Kidney tubule cell (primary cell): ENCODE results near the gene JDP2.

Experiments
- DNase-seq: peaks from one replicate; pipeline ENCODE4 v3.0.0-alpha.2; 2018; ENCODE audit warnings: low spot score

Gene JDP2

GRCh38 chr14:75484711-75485429, 57.0 kb downstream of the JDP2 start:
- DNase-seq = peak; percentile 79

GRCh38 chr14:75486318-75486717, 58.5 kb downstream of the JDP2 start:
- no peak for DNase-seq

- peak; percentile 91 for DNase-seq
Measured at GRCh38 chr14:75487155-75487671, 59.4 kb downstream of the JDP2 start.

- DNase-seq = no peak
Measured at GRCh38 chr14:75489480-75489837, 61.6 kb downstream of the JDP2 start.

- DNase-seq = no peak
Measured at GRCh38 chr14:75491376-75491978, 63.7 kb downstream of the JDP2 start.

- no peak for DNase-seq
Measured at GRCh38 chr14:75492832-75493591, 65.2 kb downstream of the JDP2 start.

GRCh38 chr14:75493592-75494087, 65.8 kb downstream of the JDP2 start:
- no peak for DNase-seq

- peak; percentile 61 for DNase-seq
Measured at GRCh38 chr14:75494896-75495295, 67.1 kb downstream of the JDP2 start.

- no peak for DNase-seq
Measured at GRCh38 chr14:75495399-75495798, 67.6 kb downstream of the JDP2 start.

GRCh38 chr14:75495882-75496281, 68.1 kb downstream of the JDP2 start:
- DNase-seq = no peak

GRCh38 chr14:75496755-75497154, 68.9 kb downstream of the JDP2 start:
- DNase-seq = no peak

GRCh38 chr14:75497191-75497590, 69.4 kb downstream of the JDP2 start:
- no peak for DNase-seq

GRCh38 chr14:75497701-75498100, 69.9 kb downstream of the JDP2 start:
- no peak for DNase-seq

- no peak for DNase-seq
Measured at GRCh38 chr14:75499084-75499875, 71.5 kb downstream of the JDP2 start.

- no peak for DNase-seq
Measured at GRCh38 chr14:75501080-75501479, 73.3 kb downstream of the JDP2 start.

GRCh38 chr14:75504411-75504810, 76.6 kb downstream of the JDP2 start:
- DNase-seq = no peak

GRCh38 chr14:75506930-75507329, 79.1 kb downstream of the JDP2 start:
- DNase-seq = no peak

GRCh38 chr14:75510547-75510946, 82.7 kb downstream of the JDP2 start:
- DNase-seq = no peak

- no peak for DNase-seq
Measured at GRCh38 chr14:75511201-75511600, 83.4 kb downstream of the JDP2 start.

- no peak for DNase-seq
Measured at GRCh38 chr14:75513911-75514672, 86.3 kb downstream of the JDP2 start.
